Measurements from ENCODE around the gene YPEL1.

Gene YPEL1

GRCh38 chr22:21778705-21779363 lies 43.2 kb upstream of the YPEL1 start:
- H3K9me3 ChIP-seq (ENCODE audit: insufficient read depth, low read depth, low read length) = no peaks in the 10 kb centered on the region
- no peak overlapping the region for H3K9ac ChIP-seq (ENCODE audit: low read depth, low read length, poor library complexity, severe bottlenecking)
- H3F3A ChIP-seq (ENCODE audit: low read depth) = no peaks in the 10 kb centered on the region
- H3K9me2 ChIP-seq (replicated peaks; ENCODE audit: low read depth, low read length) = no peaks in the 10 kb centered on the region
- no peak for TF ChIP-seq CTCF (conservative IDR thresholded peaks at IDR 0.05; ENCODE audit: low read length)
- TF ChIP-seq EZH2phosphoT487 (IDR thresholded peaks at IDR 0.05; ENCODE audit: borderline replicate concordance) = no peak
- H3K4me1 ChIP-seq (ENCODE audit: insufficient read depth, low read length, poor library complexity, severe bottlenecking) = no peaks in the 10 kb centered on the region
- H3K4me2 ChIP-seq (ENCODE audit: low read depth, low read length, poor library complexity, severe bottlenecking) = no peak overlapping the region
- H3K27me3 ChIP-seq (ENCODE audit: insufficient read depth, low read length, poor library complexity, severe bottlenecking) = no peaks in the 10 kb centered on the region
- peaks cover 22% of the 10 kb centered on the region; the same call in 1 of the 2 replicates for H3K36me3 ChIP-seq (ENCODE audit: insufficient read depth, low read length)
- no peaks in the 10 kb centered on the region for H3K79me2 ChIP-seq (ENCODE audit: insufficient read depth, low read length)
- H2AFZ ChIP-seq (ENCODE audit: low read length) = no peak overlapping the region
- H4K20me1 ChIP-seq (ENCODE audit: insufficient read depth, low read length, poor library complexity, severe bottlenecking) = no peaks in the 10 kb centered on the region
- no peak overlapping the region for H3K4me3 ChIP-seq (ENCODE audit: low read length, poor library complexity, severe bottlenecking)

- no peak for TF ChIP-seq EZH2phosphoT487 (IDR thresholded peaks at IDR 0.05; ENCODE audit: borderline replicate concordance)
- TF ChIP-seq CTCF (conservative IDR thresholded peaks at IDR 0.05; ENCODE audit: low read length) = no peak
- Histone ChIP-seq H3K4me3 (ENCODE audit: low read length, poor library complexity, severe bottlenecking) (no peak overlapping the region), H3K79me2 (ENCODE audit: insufficient read depth, low read length) (no peaks in the 10 kb centered on the region), H3K4me1 (ENCODE audit: insufficient read depth, low read length, poor library complexity, severe bottlenecking) (peaks cover 5% of the 10 kb centered on the region), H2AFZ (ENCODE audit: low read length) (no peak overlapping the region), H3K4me2 (ENCODE audit: low read depth, low read length, poor library complexity, severe bottlenecking) (no peak overlapping the region), H4K20me1 (ENCODE audit: insufficient read depth, low read length, poor library complexity, severe bottlenecking) (no peaks in the 10 kb centered on the region), H3K27me3 (ENCODE audit: insufficient read depth, low read length, poor library complexity, severe bottlenecking) (no peaks in the 10 kb centered on the region), H3F3A (ENCODE audit: low read depth) (no peaks in the 10 kb centered on the region), H3K9me2 (replicated peaks; ENCODE audit: low read depth, low read length) (no peaks in the 10 kb centered on the region), H3K36me3 (ENCODE audit: insufficient read depth, low read length) (peaks cover 66% of the 10 kb centered on the region; the same call in 1 of the 2 replicates), H3K9me3 (ENCODE audit: insufficient read depth, low read depth, low read length) (no peaks in the 10 kb centered on the region), H3K9ac (ENCODE audit: low read depth, low read length, poor library complexity, severe bottlenecking) (no peak overlapping the region)
Observed at GRCh38 chr22:21771631-21771976, 36.0 kb upstream of the YPEL1 start.

GRCh38 chr22:21768435-21768834 lies 32.8 kb upstream of the YPEL1 start:
- TF ChIP-seq CTCF (conservative IDR thresholded peaks at IDR 0.05; ENCODE audit: low read length) = no peak
- peaks cover 93% of the 10 kb centered on the region; the same call in 1 of the 2 replicates for H3K36me3 ChIP-seq (ENCODE audit: insufficient read depth, low read length)

More at GRCh38 chr22:21768435-21768834, 32.8 kb upstream of the YPEL1 start:
- H3K4me3 ChIP-seq (ENCODE audit: low read length, poor library complexity, severe bottlenecking) = no peak overlapping the region
- no peaks in the 10 kb centered on the region for H3K79me2 ChIP-seq (ENCODE audit: insufficient read depth, low read length)
- H4K20me1 ChIP-seq (ENCODE audit: insufficient read depth, low read length, poor library complexity, severe bottlenecking) = no peaks in the 10 kb centered on the region
- H3K9me3 ChIP-seq (ENCODE audit: insufficient read depth, low read depth, low read length) = no peaks in the 10 kb centered on the region
- no peaks in the 10 kb centered on the region for H3K9me2 ChIP-seq (replicated peaks; ENCODE audit: low read depth, low read length)
- H3K9ac ChIP-seq (ENCODE audit: low read depth, low read length, poor library complexity, severe bottlenecking) = no peak overlapping the region
- no peak overlapping the region for H3K4me2 ChIP-seq (ENCODE audit: low read depth, low read length, poor library complexity, severe bottlenecking)
- H3K27me3 ChIP-seq (ENCODE audit: insufficient read depth, low read length, poor library complexity, severe bottlenecking) = no peaks in the 10 kb centered on the region
- H3K4me1 ChIP-seq (ENCODE audit: insufficient read depth, low read length, poor library complexity, severe bottlenecking) = peaks cover 5% of the 10 kb centered on the region
- H2AFZ ChIP-seq (ENCODE audit: low read length) = no peak overlapping the region
- H3F3A ChIP-seq (ENCODE audit: low read depth) = no peaks in the 10 kb centered on the region

Measured in Loucy (cell line).